GM18517 (cell line): ENCODE data around the gene GAGE12J.
"Not testable (repeated sequence)": the region's sequence is repeated elsewhere in the genome, so short reads cannot be mapped to it uniquely, and the experiment has no call there.

Experiments used
- ATAC-seq: cut with Tn5 transposase; IDR thresholded peaks from one replicate; pipeline ENCODE4 v1.9.1; 2021; ENCODE audit warnings: mild to moderate bottlenecking, moderate library complexity; ENCODE audit not compliant: unreplicated experiment

GAGE12J gene

GRCh38 chrX:49321737-49322136, at the start of gene GAGE12J:
Gene GAGE12J, plus strand, starts transcription at chrX:49322037. Its CDS starts 1,157 bp downstream, at chrX:49323194.
- ATAC-seq, result not testable (repeated sequence)

- ATAC-seq, result no peak
These were observed 49.4 kb upstream of the GAGE12J start for GRCh38 chrX:49272421-49272820.

DNA sequence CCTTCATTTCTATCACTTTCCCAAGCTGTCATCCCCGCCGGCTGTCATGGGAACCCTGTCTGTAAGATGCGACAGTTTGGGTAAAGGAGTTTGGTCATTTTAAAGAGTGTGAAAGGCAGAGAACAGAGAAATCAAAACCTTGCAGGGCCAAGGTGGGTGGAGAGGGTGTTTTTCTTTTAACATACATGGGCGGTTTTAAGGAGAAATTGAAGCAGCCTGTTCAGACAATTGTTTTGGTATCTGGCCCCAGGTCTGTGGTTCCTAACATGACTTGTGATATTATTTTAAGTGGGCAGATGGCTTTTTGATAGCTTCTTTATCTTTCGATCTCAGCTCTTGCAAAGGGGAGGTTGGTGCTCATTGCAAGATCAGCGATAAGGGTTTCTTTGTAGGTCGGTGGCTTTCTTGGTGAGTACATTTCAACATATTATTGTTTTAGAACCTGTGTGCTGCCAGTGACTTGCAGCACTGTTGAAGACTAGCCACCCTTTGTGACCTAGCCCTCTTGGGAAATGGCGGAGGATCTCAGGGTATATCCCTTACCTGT, 48.6 kb upstream of the GAGE12J start:
- ATAC-seq, result no peak

GRCh38 chrX:49276207-49276606, 45.6 kb upstream of the GAGE12J start:
- no peak for ATAC-seq

DNA sequence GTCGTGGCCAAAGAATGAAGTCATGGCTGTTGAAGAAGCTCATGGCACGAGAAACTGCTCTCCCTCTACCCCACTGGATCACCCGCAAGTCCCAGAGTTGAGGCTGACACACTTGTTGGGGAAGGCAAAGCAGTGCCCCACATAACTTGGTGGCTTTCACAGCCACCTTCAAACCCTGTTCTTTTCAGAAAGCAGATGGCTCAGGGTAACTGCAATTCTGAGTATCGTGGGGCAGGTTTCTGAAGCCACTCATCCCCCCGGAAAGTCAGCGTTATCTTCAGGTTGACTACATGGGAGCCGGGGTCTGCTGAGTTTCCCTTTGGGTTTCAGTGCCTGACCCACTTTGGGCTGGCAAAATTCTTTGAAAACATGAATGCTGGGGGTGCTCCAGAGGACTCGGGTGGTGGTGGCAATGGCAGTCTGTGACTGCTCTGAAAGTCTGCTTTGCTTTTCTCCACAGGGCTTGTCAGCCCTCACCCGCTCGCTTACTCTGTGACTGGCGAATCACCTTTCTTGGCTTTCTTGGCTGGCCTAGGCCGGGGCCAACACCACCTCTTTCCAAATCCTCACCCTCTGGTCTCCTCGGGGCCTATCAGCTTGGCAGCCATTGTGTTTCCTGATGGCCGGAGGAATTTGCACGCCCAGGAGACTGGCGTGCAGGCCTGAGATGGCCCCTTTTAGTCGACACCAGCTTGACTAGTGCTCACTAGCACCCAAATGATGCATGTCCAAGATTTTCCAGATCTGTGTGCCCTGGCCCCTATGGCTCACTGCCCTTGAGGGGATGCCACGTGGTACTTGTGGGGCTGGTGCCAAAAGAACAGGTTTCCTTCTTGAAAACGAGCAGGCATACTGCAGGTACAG, 44.9 kb upstream of the GAGE12J start:
- ATAC-seq, result no peak

DNA sequence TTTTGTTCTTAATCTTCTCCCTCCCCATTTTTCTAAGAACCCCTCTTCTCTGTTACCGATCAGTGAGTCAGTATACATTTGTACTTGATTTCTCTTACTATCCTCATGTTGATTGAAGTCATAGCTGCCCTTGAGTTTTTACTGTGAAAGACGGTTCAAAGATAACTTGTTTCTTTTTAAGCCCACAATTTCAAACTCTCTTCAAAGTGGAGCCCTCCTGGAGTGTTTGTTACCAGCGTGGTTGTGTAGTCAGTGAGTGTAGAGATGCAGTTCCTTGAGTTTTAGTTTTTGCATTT, 44.4 kb upstream of the GAGE12J start:
- no peak for ATAC-seq

- ATAC-seq, result no peak
These were observed 43.8 kb upstream of the GAGE12J start for GRCh38 chrX:49278081-49278480.

GRCh38 chrX:49282647-49283011, 39.2 kb upstream of the GAGE12J start:
- ATAC-seq, result no peak

DNA sequence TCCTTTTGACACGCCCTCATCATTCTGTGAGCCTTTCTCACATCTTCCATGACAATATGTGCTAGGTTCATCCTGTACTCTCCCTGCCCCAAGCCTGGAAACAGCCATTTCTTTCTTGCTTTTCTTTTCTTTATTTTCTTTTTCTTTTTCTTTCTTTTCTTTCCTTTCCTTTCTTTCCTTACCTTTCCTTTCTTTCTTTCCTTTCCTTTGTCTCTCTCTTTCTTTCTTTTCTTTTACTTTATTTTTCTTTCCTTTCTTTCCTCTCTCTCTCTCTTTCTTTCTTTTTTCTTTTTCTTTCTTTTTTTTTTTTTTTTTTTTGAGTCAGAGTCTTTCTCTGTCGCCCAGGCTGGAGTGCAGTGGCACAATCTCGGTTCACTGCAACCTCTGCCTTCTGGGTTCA, 37.6 kb upstream of the GAGE12J start:
- ATAC-seq, result no peak

DNA sequence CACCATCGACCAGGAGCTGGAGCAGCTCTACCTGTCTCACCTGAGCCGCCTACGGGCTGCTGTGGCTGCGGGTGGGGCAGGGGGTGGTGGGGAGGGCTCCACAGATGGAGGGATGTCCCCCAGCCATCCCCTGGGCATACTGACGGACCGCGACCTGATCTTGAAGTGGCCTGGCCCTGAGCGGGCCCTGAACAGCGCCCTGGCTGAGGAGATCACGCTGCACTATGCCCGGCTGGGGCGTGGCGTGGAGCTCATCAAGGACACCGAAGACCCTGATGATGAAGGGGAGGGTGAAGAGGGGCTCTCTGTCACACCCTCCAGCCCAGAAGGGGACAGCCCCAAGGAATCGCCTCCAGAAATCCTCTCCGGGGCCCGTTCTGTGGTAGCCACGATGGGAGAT, 35.7 kb upstream of the GAGE12J start:
- no peak for ATAC-seq

GRCh38 chrX:49286581-49286980, 35.3 kb upstream of the GAGE12J start:
- ATAC-seq, result no peak

- ATAC-seq, result no peak
These were observed 34.2 kb upstream of the GAGE12J start for GRCh38 chrX:49287665-49288064.

GRCh38 chrX:49290215-49290614, 31.6 kb upstream of the GAGE12J start:
- no peak for ATAC-seq

DNA sequence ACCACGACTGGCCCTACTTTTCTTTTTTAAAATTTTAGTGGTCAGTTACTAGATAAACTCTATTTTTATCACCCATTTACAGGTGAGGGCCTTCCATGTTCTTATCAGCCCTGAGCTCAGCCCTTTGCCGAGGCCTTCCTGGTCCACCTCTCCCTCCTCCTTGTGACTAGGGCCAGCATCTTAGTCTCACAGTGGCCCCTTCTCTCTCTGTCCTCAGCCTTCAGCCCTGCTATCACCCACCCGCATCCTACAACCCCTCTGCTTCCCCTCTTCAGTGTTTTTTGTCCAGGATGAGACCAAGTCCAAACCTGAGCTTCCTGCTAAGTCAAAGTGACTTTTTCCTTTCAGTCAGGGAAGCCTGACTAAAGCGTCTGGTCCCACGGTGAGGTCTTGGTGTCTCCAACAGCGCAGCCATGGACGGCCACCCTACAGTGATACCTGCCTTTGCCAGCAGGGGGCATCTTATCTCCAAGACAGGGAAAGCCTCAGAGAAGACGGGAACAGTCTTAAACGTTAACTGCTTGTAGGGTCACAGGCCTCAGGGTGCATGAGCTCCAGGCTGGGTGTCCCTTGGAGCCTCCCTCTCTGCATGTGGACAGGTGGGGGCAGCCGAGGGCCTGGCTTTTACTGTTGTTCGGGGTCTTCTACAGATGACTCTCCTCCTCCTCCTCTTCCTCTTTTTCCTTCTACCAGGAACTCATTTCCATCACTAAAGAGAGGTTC, 30.1 kb upstream of the GAGE12J start:
- no peak for ATAC-seq

DNA sequence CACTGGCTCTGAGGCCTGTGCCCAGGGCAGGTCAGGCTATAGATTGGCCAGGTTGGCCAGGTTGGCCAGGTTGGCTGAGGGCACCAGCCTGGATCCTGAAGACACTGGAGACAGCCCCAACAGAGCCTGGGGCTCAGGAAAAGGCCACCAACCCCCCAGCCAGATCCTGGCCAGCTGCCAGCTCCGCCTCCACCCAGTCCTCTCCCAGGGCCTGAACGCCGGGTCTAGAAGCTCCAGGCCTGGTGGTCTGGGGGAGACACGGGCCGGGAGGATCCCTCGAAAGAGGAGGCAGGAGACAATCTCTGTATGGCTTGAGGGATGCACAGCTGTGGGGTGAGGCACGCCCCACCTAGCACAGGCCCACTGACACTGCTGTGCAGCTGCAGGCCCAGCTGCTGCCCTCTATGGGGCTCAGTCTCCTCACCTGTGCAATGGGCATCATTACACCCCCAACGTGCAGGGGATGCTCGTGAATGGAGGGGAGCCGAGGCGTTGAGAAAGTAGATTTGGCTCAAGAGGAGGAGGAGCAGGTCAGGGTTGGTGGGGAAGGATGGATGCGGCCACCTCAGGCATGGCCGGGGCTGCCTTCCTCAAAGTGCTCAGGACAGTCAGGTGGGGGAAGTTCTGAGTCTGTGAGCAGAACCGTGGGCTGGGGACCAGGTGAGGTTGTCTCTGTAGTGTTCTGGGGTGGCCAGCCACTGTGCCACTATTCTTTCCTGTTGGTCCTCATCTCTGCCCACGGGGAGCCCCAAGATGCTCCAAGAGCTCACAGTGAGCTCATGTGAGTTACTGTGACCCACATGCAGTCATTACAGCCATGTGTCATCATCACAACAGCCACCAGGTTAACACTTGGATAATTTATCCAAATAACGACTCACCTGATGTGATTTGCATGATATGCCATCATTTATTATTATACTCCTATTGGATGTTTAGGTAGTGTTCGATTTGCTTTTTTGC, 29.2 kb upstream of the GAGE12J start:
- no peak for ATAC-seq

GRCh38 chrX:49299293-49299692, 22.5 kb upstream of the GAGE12J start:
- ATAC-seq, result not testable (repeated sequence)

GRCh38 chrX:49300703-49301102, 21.1 kb upstream of the GAGE12J start:
- no peak for ATAC-seq

DNA sequence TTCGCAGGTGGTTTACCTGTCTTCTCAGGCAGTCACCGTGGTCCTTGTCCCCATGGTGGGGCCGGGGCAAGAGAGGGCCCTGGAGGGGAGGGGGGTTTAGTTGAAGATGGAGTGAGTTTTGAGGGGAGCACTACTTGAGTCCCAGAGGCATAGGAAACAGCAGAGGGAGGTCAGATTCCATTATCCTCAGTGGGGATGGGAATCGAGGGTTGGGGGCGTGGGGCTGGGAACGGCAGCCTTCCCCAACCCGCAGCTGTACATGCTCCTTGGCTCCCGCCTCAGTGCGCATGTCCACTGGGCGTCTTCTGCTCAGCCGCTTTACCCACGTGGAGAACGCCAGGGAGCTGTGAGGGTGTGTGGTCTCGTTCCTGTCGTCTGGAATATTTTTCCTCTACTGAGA, 18.5 kb upstream of the GAGE12J start, which contains the start of gene GAGE10:
GAGE10 (plus strand) TSS at position 301 of the 400 bp plus-strand sequence. CDS start 1,214 bp downstream, outside the sequence.
- no peak for ATAC-seq

DNA sequence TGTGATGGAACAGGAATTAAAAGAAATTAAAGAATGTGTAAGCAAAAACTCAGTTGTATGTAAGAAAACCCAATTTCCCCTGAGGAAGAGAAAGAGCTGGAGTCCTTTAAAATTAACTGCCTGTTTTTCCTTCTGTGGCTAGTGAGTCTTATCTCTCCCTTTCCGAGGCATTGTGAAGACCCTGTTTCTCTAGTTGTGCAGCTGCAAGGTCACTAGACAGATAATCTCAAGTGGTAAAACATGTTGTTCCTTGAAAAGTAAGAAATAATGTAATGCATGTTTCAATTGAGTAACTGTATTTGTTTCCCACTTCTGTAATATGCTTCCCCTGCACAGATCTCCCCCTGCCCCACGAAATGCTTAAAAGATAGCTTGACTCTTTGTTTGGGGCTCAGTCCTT, 14.1 kb upstream of the GAGE12J start:
- ATAC-seq, result not testable (repeated sequence)

DNA sequence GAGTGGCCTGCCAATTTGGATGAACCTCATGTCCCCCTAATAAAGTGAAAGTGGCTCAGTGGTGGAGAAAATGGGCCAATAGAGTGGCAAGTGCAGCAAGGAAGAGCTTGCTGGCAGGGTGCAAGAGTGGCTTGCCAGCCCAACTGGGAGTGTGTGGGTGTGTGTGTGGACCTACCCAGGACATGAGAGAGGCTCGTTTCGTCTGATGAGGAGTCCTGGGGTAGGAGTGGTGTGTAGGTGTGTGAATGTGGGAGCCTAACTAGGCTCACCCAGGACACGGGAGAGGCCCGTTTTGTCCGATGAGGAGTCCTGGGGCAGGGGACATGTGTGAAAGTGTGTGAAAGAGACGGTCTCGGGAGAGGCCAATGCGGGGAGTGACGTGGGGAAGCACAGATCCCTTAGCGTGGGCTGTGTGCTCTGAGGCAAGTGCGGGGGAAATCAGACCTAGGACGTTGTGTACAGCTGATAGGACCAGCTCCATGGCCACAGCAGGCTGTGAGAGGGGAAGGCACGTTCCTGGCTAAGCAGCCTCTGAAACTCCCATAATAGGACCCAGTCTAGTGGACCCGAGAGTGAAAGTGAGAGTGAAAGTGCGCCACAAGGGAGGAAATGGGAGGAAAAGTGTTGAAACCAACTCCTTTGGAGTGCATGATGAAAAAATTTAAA, 13.1 kb upstream of the GAGE12J start:
- no peak for ATAC-seq
